Breast epithelium (tissue), 4 donors: ENCODE measurements around the gene ANKK1. TPM values are rescaled to one million over a fixed set of nuclear protein-coding genes. Genes with fewer than 3 reads are reported as not detected.

Experiments
- DNase-seq, 2 donors: peaks; one replicate each; pipeline ENCODE4 v3.0.0-alpha.2; 2019; ENCODE audit warnings: low spot score in 2 of 2
- H3K27ac ChIP-seq, 2 donors: fragments of 200-600 bp; sonication (generic) in 1 of 2; one replicate each; pipeline ENCODE4 v1.5.1; 2016 to 2019; ENCODE audit warnings: mild to moderate bottlenecking in 1 of 2
- H3K27me3 ChIP-seq, 2 donors: fragments of 200-600 bp; sonication (generic) in 1 of 2; one replicate each; pipeline versions ENCODE4 v1.5.1 to v1.6.0; 2017 to 2019; ENCODE audit warnings: control low read depth in 1 of 2, mild to moderate bottlenecking in 1 of 2
- H3K36me3 ChIP-seq: fragments of 200-600 bp; one replicate; pipeline ENCODE4 v1.5.1; 2019
- H3K4me1 ChIP-seq, 2 donors: fragments of 200-600 bp; sonication (generic); one replicate each; pipeline ENCODE4 v1.5.1; 2016 to 2019; ENCODE audit warnings: control low read depth in 1 of 2
- H3K4me3 ChIP-seq, 3 donors: fragments of 200-600 bp; sonication (generic); 1 replicate in 2 of 3; 2 replicates in 1 of 3; pipeline ENCODE4 v1.5.1; 2016 to 2019; ENCODE audit warnings: mild to moderate bottlenecking in 3 of 3, moderate library complexity in 2 of 3
- H3K9me3 ChIP-seq, 2 donors: fragments of 200-600 bp; sonication (generic) in 1 of 2; one replicate each; pipeline ENCODE4 v1.5.1; 2016 to 2019; ENCODE audit warnings: control low read depth in 1 of 2
- POLR2A ChIP-seq: fragments of 450-650 bp; IDR thresholded peaks from one replicate; pipeline ENCODE4 v1.6.1; 2016; ENCODE audit warnings: antibody characterized with exemption, mild to moderate bottlenecking, moderate library complexity
- POLR2AphosphoS5 ChIP-seq, 3 donors: sonication (generic); formaldehyde crosslinking; IDR thresholded peaks; one replicate each; pipeline ENCODE4 v1.6.1; 2017; ENCODE audit warnings: antibody characterized with exemption in 3 of 3
- intact Hi-C: fragments of 100-400 bp; cut with DNase I; formaldehyde crosslinking; loops from one replicate; pipeline ENCODE4 v1.15.1; 2023; ENCODE audit warnings: low total_unique reads
- total RNA-seq, 3 donors: library from RNA; depleted of rRNA; stranded (reverse); fragments of >200 nt; gene quantifications; one replicate each; pipeline ENCODE4 v1.1.0, GENCODE V29; 2016
- TF ChIP-seq, protein P1 (sequence below), 3 donors: fragments of 450-650 bp; IDR thresholded peaks; one replicate each; pipeline ENCODE4 v1.5.1; 2016 to 2017; ENCODE audit warnings: antibody characterized with exemption in 3 of 3, mild to moderate bottlenecking in 3 of 3, moderate library complexity in 3 of 3

Gene ANKK1
- total RNA-seq, 3 donors from 2014 or later = 1.4 to 3.4 (median 1.6) TPM

DNA sequence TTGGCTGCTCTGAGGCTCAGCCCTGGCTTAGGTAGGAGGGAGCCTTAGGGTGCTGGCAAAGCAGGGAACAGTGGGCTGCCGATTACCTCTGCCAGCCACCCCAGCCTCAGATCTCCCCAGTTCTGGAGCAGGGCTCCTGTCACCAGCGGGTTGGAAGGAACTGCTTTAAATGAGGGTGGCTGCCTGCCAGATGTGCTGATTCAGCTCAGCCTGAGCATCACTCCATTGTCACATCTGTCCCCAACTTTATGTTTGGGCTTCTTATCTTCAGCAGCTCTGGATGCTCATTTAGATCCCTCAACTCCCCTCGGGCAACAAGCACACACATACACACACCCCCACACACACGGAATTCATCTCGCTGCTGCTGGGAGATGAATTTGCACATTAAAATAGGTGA is 16.9 kb upstream of the ANKK1 start:
- Histone ChIP-seq H3K27me3 (no peaks in the 10 kb centered on the region), H3K9me3 (no peaks in the 10 kb centered on the region), H3K27ac (peak overlapping the region in 1 of 2 donors; percentile 5), H3K4me3 (no peak overlapping the region), H3K4me1 (no peaks in the 10 kb centered on the region), H3K36me3 (no peaks in the 10 kb centered on the region)
- intact Hi-C loops = no loop called here
- DNase-seq = no peak
- TF ChIP-seq, protein P1, sequence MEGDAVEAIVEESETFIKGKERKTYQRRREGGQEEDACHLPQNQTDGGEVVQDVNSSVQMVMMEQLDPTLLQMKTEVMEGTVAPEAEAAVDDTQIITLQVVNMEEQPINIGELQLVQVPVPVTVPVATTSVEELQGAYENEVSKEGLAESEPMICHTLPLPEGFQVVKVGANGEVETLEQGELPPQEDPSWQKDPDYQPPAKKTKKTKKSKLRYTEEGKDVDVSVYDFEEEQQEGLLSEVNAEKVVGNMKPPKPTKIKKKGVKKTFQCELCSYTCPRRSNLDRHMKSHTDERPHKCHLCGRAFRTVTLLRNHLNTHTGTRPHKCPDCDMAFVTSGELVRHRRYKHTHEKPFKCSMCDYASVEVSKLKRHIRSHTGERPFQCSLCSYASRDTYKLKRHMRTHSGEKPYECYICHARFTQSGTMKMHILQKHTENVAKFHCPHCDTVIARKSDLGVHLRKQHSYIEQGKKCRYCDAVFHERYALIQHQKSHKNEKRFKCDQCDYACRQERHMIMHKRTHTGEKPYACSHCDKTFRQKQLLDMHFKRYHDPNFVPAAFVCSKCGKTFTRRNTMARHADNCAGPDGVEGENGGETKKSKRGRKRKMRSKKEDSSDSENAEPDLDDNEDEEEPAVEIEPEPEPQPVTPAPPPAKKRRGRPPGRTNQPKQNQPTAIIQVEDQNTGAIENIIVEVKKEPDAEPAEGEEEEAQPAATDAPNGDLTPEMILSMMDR (IDR thresholded peaks at IDR 0.05) = no peak
- TF ChIP-seq POLR2AphosphoS5 (IDR thresholded peaks at IDR 0.05) = no peak
- no peak for TF ChIP-seq POLR2A

- Histone ChIP-seq H3K36me3 (no peaks in the 10 kb centered on the region), H3K4me3 (no peak overlapping the region), H3K27me3 (no peaks in the 10 kb centered on the region), H3K9me3 (no peaks in the 10 kb centered on the region), H3K27ac (no peak overlapping the region), H3K4me1 (no peaks in the 10 kb centered on the region)
- no peak for DNase-seq
- intact Hi-C loops = no loop called here
- TF ChIP-seq POLR2AphosphoS5 (IDR thresholded peaks at IDR 0.05) (no peak), POLR2A (no peak)
- TF ChIP-seq, protein P1 (IDR thresholded peaks at IDR 0.05) = no peak
These were observed 15.3 kb upstream of the ANKK1 start for GRCh38 chr11:113372309-113372708.

GRCh38 chr11:113373306-113373705 is 14.3 kb upstream of the ANKK1 start:
- H3K27ac ChIP-seq = peak overlapping the region in 1 of 2 donors; percentile 15
- no peak overlapping the region for H3K4me3 ChIP-seq
- no peak for DNase-seq
- intact Hi-C loops = no loop called here
- no peak for TF ChIP-seq POLR2AphosphoS5 (IDR thresholded peaks at IDR 0.05)
- TF ChIP-seq, protein P1 (IDR thresholded peaks at IDR 0.05) = no peak
- H3K4me1 ChIP-seq = no peaks in the 10 kb centered on the region
- no peaks in the 10 kb centered on the region for H3K36me3 ChIP-seq
- H3K27me3 ChIP-seq = no peaks in the 10 kb centered on the region
- no peaks in the 10 kb centered on the region for H3K9me3 ChIP-seq

DNA sequence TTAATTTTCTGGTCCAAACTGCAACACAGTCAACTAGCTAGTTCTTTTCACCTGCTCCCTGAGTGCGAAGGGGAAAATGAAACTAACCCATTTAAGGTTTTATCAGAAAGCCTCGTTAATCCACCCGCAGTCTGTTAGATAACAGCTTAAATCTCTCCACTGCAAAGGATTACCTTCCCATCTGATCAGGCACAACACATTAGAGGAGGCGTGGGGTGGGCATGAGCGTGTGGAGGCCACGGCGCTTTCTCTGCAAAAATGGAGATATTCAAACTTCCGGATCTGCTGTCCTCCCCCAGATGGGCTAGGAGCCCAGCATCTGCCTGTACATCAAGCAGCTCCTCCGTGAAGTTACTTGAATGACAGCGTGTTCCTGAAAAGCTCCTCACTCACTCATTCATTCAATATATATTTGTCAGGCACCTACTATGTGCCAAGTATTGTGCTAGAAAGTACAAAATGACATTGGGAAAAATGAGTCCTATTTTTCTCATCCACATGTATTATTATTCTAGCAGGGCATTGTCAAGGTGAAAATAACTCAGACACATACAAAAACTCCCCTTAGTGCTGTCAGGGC is 13.5 kb upstream of the ANKK1 start:
- H3K27me3 ChIP-seq = no peaks in the 10 kb centered on the region
- H3K4me1 ChIP-seq = no peaks in the 10 kb centered on the region
- no peaks in the 10 kb centered on the region for H3K36me3 ChIP-seq
- H3K9me3 ChIP-seq = no peaks in the 10 kb centered on the region
- DNase-seq = no peak
- peak overlapping the region in 1 of 3 donors; percentile 46 for H3K4me3 ChIP-seq
- TF ChIP-seq POLR2AphosphoS5 (IDR thresholded peaks at IDR 0.05) (no peak), POLR2A (no peak)
- TF ChIP-seq, protein P1 (IDR thresholded peaks at IDR 0.05) = no peak
- H3K27ac ChIP-seq = peak overlapping the region in 1 of 2 donors; percentile 15
- intact Hi-C loops = no loop called here

- H3K27ac ChIP-seq = no peak overlapping the region
- DNase-seq = no peak
- no peaks in the 10 kb centered on the region for H3K4me1 ChIP-seq
- no peaks in the 10 kb centered on the region for H3K9me3 ChIP-seq
- intact Hi-C loops = no loop called here
- no peak overlapping the region for H3K4me3 ChIP-seq
- no peaks in the 10 kb centered on the region for H3K36me3 ChIP-seq
- no peaks in the 10 kb centered on the region for H3K27me3 ChIP-seq
- TF ChIP-seq POLR2AphosphoS5 (IDR thresholded peaks at IDR 0.05) = no peak
- TF ChIP-seq, protein P1 (IDR thresholded peaks at IDR 0.05) = no peak
- no peak for TF ChIP-seq POLR2A
These were observed 12.2 kb upstream of the ANKK1 start for GRCh38 chr11:113375402-113375801.
